H1 (cell line): ENCODE measurements around the gene C2CD4B. TPM values are rescaled to one million over a fixed set of nuclear protein-coding genes. Genes with fewer than 3 reads are reported as not detected.

ENCODE experiments used
- CEBPB ChIP-seq: IDR thresholded peaks from 2 replicates; pipeline ENCODE4 v1.6.1; 2012; ENCODE audit warnings: low read depth, low read length
- NANOG ChIP-seq: IDR thresholded peaks from 2 replicates; pipeline ENCODE4 v1.6.1; 2011; ENCODE audit warnings: low read length, low read depth, mild to moderate bottlenecking, inconsistent platforms; ENCODE audit not compliant: insufficient read depth, poor library complexity, severe bottlenecking
- ZNF274 ChIP-seq: IDR thresholded peaks from 2 replicates; pipeline ENCODE4 v1.7.0; 2012; ENCODE audit warnings: low read length, borderline replicate concordance; ENCODE audit errors: extremely low read depth
- polyA plus RNA-seq, 7 experiments: library from polyadenylated mRNA; depleted of rRNA in 3 of 7; stranded (reverse) in 5 of 7; unstranded in 2 of 7; fragments of >200 nt in 5 of 7; fragments of 200-250 nt in 2 of 7; gene quantifications; 1 replicate in 5 of 7; 2 replicates in 1 of 7; 4 replicates in 1 of 7; pipeline versions ENCODE4 v1.2.1 to v1.2.3, GENCODE V29; 2011 to 2013; ENCODE audit warnings: missing spikeins in 2 of 7, mixed read lengths in 2 of 7
- total RNA-seq: library from RNA; stranded (reverse); fragmentation: NEBNext Ultra II Directional; extraction: Animal tissue kit (Norgen Biotek cat#: 25700); gene quantifications from 2 replicates; pipeline ENCODE4 v1.2.1, GENCODE V29; 2021

C2CD4B gene
- total and polyA plus RNA-seq, 2 of the 8 experiments (the other 6 are each of a cell fraction or from before 2014, with no cell fraction given), result 0.12 to 0.73 TPM

GRCh38 chr15:62147149-62147548 is 17.9 kb downstream of the C2CD4B start (continued):
- TF ChIP-seq ZNF274, result no peak
- no peak for TF ChIP-seq CEBPB
- no peak for TF ChIP-seq NANOG
- TF ChIP-seq, all 59 proteins: peak for 0
